NCI-H146 treated with DMSO at 0.1 percent for 48 hours (cell line): Measurements from ENCODE around the gene GRK5.
"Not testable (repeated sequence)": the region's sequence is repeated elsewhere in the genome, so short reads cannot be mapped to it uniquely, and the experiment has no call there.

Source experiments
- DNase-seq: peaks from one replicate; lab custom pipeline; 2025; ENCODE audit not compliant: unreplicated experiment; lab: John Stamatoyannopoulos, UW

Gene GRK5

DNA sequence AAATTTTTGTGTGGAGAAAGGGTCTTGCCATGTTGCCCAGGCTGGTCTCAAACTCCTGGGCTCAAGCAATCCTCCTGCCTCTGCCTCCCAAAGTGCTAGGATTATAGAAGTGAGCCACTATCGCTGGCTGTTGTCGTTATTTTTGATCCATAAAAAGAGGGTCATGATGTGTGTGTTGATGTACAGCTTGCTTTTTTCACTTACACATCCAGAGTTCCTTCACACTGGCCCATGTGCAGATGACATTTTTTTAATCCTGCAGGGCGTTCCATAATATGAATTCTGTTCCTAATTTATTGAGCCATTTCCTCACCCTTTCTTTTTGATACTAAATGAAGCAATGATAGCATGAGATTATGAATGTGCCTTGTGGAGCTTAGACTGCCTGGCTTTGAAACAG lies 40.8 kb downstream of the GRK5 start:
- no peak for DNase-seq

DNA sequence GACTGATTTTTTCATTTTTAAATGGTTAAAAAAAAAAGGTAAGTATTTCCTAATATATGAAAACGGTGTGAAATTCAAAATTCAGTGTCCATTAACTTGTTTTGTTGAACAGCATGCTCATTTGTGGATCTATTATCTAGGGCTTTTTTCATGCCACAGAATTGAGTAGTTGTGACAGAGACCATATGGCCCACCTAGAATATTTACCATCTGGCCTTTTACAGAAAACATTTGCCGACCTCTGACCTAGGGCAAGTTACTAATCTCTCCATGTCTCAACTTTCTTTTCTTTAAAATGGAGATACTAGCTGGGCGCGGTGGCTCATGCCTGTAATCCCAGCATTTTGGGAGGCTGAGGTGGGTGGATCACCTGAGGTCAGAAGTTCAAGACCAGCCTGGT lies 41.3 kb downstream of the GRK5 start:
- DNase-seq: no peak

DNA sequence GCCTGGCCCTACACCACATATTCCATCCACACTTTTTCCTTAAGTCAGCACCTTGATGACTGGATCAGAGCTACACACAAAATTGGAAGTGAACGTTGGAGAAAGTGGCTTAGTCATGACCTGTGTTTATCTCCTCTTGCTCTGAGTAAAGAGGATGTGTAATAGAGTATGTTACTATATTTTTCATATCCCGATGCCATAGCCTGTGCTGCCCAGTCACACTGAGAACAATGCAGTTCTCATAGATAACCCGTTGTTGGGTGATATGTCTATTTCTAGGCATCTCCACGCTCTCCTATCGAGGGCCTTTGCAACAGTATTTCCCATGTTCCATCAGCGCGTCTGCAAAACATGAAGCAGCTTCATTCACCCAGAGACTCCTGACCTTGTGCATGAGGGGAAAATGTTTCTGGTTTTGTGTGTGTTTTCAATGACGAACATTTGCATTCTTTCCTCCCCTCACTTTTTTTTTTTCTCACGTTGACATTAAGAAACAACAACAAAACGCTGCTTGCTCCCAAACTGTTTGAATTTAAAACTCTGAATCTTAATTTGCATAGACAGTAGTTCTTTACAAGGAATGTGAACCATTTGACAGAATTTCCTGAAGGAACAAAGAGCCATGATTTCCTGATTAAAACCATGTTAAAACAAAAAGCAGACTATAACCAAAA lies 43.4 kb downstream of the GRK5 start:
- DNase-seq: no peak

DNA sequence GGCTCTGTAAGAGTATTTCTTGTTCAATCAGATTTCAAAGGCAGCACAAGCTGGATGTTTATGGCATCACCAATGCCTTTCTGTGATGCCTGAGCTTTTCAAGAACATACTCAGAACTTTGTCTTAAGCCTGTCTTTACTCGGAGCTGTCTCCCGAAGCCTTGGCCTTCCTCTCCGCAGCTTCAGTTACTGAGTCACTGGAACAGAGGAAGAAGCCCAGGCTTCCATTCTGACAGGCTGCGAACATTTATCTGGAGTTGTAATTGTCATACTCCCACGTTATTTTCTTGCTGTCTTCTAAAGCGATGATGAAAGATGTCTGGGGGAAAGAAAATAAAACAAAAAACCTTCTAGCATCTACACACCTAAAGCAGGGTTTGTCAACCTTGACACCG lies 43.9 kb downstream of the GRK5 start:
- no peak for DNase-seq

DNA sequence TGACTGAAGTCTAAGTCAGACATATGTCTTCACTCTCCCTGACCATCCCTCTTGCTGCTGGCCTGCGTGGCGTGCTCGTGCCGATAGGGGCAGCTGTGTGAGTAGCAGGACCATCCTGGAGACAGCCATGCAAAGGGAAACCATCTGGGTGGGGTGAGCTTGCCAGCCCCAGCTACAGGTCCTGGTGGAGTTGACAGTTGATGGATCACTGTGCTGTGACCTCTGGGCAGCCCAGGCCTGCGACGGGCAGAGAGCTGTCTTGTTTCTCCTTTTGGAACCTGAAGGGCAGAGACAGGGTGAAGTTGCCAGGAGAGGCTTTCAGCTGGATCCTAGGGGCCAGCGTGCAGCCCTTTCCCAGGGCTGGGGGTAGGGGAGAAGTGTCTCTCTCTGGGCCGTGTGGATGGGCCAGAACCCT lies 44.7 kb downstream of the GRK5 start:
- no peak for DNase-seq

DNA sequence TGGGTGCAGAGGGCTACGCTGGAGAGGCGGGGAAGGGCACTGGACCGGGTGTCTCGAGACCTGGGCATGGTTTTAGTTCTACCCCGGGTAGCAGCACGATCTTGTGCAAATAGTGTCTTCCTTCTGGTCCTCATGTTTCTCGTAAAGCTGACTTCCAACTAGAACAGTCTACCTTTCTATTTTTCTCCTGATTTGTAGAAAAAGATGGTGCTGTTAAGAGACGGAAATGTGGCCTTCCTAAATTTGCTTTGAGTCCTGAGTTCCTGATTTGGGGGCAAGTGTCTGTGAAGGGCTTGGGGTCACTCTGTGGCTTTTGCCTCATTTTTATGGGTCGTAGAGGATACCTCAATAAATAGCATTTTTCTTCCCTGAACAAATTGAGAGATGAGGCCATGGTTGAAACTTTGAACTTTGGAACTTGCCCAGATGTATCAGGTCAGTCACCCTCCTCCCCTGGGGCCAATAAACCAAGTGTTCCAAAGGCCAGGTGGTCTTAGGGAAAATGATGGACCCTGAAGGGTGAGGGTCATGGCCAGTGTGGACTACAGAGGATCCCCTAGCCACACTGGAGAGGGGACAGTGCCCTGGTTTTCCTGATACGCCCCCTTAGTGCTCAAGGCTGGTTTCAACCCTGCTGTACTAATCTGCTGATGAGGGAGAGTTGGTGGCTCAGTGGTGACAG lies 45.2 kb downstream of the GRK5 start:
- DNase-seq: no peak

DNA sequence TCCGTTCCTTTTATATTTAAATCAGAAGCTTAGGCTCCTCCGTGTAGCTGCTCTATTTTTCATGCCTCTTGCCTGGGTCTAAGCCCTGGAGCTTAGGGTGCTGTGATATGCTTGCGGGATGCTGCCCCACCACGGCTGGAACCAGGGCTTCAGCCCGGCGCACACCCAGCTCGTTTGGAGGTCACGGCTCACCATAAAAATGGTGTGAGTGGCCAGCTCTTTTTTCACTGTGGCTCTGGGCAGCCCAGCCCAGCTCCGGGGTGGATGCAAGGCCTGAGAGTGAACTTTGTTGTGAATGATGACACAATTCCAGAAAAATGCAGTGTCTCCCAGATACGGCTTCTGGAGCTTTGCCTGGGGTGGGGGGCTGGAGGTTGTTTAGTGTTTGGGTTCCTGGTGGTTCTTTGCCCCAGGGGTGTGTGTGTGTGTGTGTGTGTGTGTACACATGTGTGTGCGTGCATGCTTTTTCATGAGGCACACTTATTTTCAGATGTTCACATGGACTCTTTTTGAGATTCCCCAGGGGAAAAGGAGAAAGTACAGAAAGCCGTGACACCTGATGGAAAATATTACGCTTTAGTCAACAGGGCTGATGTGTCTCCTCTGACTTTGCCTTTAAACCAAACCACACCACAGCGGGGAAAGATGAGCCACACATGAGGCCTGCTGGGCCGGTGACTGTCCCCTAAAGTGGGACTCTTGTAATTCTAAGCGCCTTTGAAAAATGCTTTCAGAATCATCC lies 46.2 kb downstream of the GRK5 start:
- DNase-seq: no peak

DNA sequence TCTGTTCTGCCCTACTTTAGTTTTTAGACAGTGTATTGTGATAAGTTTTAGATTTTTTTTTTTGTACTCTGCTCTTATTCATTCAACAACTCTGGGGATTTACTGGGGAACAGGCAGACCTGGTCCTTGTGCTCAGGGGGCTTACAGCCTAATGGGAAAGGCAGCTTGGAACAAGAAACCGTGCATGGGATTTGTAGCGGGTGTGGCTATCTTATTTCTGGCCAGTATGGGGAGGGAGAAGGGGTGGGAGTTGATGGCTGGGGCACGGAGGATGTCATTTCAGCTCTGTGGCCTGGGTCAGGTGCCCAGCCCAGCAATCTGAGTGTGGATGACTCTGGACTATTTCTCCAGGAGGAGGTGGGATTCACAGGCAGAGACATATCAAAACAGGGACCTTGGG lies 47.0 kb downstream of the GRK5 start:
- DNase-seq: no peak

DNA sequence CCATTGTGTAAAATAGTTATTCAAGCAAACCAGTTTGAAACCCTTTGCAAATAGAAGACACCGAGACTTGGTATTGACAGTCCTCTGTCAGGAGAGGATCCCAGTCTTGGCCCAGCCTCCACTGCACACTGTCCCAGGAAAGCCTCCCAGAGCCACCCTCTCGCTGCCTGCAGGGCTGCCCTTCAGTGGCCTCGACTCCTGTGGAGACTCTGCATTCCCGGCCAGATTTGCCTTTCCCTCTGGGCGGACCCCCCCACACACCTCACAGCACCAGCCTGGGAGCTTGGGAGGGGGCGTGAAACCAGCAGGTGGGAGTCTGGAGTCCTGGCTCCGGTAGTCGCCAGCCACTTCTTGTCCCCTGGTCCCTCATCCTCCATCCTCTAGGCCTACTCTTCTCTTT lies 48.7 kb downstream of the GRK5 start:
- no peak for DNase-seq

DNA sequence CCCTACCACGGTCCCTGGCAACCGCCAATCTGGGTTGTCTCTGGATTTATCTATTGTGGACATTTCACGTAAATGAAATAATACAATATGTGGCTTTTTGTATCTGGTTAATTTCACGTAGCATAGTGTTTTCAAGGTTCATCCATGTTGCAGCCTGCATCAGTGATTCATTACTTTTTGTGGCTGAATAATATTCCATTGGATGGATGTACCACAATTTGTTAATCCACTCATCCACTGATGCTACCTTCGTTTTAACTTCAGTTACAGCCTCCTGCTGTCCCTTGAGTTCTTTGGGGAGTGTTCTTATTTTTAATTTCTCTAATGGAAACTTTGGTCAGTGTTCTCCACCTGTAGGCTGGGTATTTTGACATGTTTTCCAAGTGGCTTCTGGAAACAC lies 49.5 kb downstream of the GRK5 start:
- DNase-seq: no peak

DNA sequence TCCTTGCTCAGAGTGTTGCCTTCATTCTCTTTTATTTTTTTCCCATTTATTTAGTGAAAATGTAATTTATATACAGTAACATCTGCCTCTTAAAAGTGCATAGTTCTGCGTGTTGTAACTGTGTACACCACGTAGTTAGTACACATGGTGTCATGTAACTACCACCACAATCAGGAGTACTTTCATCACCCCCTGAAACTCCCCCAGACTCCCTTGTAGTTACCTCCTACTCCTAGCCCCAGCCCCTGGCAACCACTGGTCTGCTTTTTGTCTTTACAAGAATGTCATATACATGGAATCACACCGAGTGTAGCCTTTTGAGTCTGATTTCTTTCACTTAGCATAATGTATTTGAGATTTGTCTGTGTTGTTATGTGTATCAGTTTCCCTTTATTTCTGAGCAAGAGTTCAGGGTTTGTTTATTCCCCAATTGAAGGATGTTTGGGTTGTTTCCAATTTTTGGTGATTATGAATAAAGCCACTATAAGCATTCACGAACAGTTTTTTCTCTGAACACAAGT lies 50.6 kb downstream of the GRK5 start:
- DNase-seq: no peak

DNA sequence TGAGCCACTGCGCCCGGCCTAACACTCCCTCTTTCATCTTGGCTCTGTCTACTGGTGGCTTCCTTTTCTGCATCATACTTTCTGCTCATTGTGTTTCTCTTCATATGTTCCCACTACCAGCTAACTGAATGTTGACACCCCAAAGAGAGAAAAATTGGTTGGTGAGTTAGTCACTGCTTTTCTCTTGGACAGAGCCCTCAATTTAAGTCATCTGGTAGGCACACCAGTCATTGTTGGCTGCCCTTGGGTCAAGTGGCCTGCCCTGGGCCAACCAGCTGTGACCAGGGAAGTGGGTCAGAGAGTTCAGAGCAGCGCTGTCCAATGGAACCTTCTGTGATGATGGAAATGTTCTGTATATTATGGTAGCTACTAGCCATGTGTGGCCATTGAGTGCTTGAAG lies 52.0 kb downstream of the GRK5 start:
- no peak for DNase-seq

DNA sequence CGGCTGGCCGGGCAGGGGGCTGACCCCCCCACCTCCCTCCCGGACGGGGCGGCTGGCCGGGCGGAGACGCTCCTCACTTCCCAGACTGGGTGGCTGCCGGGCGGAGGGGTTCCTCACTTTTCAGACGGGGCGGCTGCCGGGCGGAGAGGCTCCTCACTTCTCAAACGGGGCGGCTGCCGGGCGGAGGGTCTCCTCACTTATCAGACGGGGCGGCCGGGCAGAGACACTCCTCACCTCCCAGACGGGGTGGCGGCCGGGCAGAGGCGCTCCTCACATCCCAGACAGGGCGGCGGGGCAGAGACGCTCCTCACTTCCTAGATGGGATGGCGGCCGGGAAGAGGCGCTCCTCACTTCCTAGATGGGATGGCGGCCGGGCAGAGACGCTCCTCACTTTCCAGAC lies 53.6 kb downstream of the GRK5 start:
- not testable (repeated sequence) for DNase-seq

DNA sequence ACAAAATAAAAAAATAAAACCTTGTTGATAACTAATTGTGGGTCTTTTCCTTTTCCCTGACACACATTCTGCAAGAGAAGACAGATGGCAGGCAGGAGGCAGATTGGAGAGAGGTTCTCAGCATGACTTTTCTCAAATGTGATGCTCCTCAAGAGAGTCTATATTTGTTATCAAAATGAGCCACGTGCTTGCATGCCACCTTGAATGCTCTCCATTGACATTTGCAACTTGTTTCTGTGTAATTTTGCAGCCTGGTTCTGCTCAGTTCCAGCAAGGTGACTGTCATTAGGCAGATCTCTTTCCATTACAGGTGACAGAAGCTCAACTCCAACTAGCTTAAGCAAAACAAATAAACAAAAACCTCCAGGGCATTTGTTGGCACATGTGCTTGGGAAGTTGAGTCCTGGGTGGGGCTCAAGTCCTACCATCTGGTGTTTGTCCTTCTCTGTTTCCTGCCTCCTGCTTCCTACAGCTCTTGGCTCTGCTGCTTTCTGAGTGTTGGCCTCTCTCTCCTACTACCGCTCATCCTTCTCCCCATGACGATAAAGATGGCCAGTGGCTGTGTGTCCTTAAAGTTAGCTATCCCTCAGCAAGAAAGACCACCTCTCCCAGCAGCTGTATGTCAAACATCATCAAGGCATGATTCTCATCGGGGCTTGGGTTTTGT lies 56.7 kb downstream of the GRK5 start:
- no peak for DNase-seq

DNA sequence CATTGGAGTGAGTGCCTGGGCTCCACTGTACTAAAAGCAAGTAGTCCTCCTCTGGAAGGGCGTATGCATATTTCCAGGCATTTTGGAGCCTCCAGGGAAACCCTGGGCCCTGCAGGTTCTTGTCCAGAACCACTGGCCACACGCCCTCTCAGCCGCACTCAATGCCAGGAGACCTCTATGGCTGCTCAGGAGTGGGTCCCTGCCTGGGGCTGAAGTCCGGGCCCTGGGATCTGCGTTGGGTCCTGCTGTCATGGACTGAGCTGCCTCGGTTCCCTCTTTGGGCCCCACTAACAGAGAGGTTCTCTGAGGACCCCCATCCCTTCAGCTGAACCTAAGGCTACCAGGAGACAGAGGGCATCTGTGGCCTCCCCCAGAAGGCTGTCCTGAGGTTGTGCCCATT lies 58.3 kb downstream of the GRK5 start:
- no peak for DNase-seq

DNA sequence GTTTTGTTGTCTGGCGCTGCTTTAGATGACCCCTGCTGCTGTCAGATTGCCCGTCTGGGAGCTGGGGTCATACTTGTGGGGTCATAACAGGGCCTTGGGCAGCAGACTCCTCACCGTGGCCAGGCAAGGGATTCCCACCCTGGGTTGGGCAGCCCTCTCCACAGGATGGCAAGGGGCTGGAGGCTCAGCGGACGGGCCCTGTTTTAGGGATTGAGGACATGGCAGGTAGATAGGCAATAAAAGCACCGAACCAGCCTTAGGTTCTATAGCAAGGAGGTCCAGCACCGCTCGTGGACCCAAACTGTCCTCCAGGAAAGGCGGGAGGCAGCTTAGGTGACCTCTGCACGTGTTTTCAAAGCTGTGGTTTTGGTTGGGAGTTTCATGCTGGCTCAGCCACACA lies 60.0 kb downstream of the GRK5 start:
- DNase-seq: no peak

DNA sequence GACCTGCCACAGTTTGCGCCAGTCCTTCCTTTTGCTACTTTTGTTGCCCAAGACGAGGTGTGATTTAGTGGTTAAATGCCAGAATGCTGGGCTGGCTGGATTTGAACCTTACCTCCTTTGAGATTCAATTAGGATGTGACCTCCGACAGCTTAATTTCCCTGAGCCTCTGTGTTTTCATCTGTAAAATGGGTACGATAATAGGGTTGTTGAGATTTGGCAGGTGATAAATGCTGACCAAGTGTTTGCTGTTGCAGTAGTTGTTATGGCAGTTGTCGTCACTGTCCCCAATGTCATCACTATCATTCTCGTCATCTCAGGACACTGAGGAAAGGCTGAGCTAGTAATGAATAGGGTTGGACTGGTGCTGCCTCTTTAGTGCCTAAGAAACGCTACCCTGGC lies 61.1 kb downstream of the GRK5 start:
- no peak for DNase-seq

DNA sequence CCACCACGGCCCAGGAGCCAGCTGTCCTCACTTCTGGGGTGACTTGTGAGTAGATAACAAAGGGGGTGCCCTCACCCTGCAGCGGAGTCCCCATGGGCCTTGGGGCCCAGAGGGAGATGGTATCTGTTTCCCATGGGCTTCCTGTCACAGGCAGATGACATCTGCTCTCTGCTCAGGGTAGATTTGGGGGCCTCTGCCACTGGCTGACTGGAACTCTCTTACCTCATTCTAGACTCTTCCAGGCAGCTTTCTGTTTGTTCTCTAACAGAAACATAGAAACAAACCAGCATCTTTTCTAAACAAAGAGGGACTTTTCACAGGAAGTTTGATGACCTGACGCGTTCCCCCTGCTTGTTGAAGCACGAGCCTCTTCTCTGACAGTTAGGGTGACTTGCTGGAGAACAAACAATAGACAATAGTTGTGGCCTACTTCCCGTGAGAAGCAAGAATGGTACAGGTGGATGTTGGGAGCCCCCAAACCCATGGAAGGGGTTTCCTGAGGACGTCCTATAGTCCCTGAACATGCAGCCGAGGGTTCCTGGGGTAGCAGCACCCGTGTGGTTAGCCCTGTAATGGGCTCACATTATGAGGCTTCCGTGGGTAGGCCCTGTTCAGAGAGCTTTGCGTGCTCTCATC lies 61.6 kb downstream of the GRK5 start:
- no peak for DNase-seq

DNA sequence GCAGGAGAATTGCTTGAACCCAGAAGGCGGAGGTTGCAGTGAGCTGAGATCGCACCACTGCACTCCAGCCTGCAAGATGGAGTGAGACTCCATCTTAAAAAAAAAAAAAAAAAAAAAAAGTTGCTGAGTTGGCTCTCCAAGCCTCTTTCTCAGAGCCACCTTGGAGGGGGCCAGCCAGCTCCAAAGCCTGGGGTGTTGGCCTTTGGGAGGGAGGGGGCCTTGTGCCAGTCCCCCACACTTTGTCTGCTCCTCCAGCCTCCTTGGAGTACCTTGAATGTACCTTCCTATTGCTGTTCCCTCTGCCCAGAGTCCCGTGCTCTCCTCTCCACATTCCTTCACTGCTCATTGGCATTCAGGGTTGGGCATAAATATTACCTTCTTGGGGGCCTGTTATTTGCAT lies 62.4 kb downstream of the GRK5 start:
- no peak for DNase-seq

DNA sequence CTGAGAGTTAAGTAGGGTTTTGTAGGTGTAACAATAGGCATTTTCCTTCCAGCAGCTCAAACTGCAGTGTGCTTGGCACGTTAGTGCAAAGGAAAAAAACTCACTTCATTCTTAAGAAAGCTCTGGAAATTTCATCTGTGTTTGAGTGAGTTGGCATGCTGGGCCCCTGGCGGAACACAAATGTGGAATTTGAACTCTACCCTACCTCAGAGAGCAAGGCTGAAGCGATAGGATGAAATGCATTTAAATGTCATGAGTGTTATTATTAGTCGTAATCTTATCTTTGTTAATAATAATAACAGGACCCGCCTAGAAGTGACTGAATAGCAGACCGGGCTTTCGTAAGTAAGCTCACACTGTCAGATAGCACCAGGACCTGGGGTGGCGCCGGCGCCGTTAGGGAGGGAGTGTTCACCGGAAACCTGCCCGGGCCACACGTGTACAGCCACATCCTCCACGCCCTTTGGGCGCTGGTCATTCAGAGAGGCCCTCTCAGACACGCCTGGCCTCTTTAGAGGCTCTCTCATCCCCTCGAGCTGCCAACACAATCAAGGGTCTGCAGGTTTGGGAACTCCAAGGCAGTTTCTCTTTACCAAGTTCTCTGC lies 63.5 kb downstream of the GRK5 start:
- no peak for DNase-seq

DNA sequence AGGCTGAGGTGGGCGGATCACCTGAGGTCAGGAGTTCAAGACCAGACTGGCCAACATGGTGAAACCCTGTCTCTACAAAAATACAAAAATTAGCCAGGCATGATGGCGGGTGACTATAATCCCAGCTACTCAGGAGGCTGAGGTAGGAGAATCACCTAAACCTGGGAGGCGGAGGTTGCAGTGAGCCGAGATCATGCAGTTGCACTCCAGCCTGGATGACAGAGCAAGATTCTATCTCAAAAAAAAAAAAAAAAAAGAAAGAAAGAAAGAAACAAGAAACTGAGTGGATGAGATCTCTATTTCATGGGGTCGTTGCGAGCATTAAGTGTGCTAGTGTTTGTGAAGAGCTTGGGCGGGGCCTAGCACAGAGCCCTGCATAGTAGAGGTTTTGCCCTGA lies 65.0 kb downstream of the GRK5 start:
- not testable (repeated sequence) for DNase-seq
